ENCODE results near the gene HOMER1. TPM values are rescaled to one million over a fixed set of nuclear protein-coding genes. Genes with fewer than 3 reads are reported as not detected.

Gene HOMER1
- total and polyA plus RNA-seq, 2 donors (not counting 1 experiment from before 2014, with no cell fraction given), result 3.9 to 6.8 TPM

- H3K27me3 ChIP-seq (ENCODE audit: control insufficient read depth, insufficient read depth, low read length), result no peaks in the 10 kb centered on the region
- H3K36me3 ChIP-seq (ENCODE audit: control insufficient read depth, insufficient read depth, low read length), result no peaks in the 10 kb centered on the region
- H4K20me1 ChIP-seq (ENCODE audit: control insufficient read depth, extremely low read depth, insufficient read depth, low read length), result no peaks in the 10 kb centered on the region
- no peak overlapping the region for H3K27ac ChIP-seq (ENCODE audit: insufficient read depth, low read length)
- no peak overlapping the region for H3K4me2 ChIP-seq (ENCODE audit: extremely low read depth, insufficient read depth, low read length)
- H3K9me3 ChIP-seq (ENCODE audit: control insufficient read depth, insufficient read depth, low read depth, low read length), result no peaks in the 10 kb centered on the region
- no peaks in the 10 kb centered on the region for H3K79me2 ChIP-seq (ENCODE audit: control insufficient read depth, insufficient read depth, low read length)
- no peak overlapping the region for H2AFZ ChIP-seq (ENCODE audit: low read length)
- DNase-seq (ENCODE audit: low read depth in 2 of 2), result no peak
- no peaks in the 10 kb centered on the region for H3K4me1 ChIP-seq (ENCODE audit: control insufficient read depth, extremely low read depth, insufficient read depth, low read length)
- no peak overlapping the region for H3K4me3 ChIP-seq (replicated peaks in 1 of 4; ENCODE audit: control extremely low read depth in 1 of 4, insufficient read depth in 1 of 4, low read depth in 3 of 4, low read length in 4 of 4)
- H3K9ac ChIP-seq (ENCODE audit: insufficient read depth, low read length), result no peak overlapping the region
- no peak for TF ChIP-seq CTCF (conservative IDR thresholded peaks at IDR 0.05 in 1 of 2, IDR thresholded peaks at IDR 0.05 in 1 of 2; ENCODE audit: low read depth in 1 of 2, low read length in 2 of 2)
- no peak for TF ChIP-seq EZH2 (IDR thresholded peaks at IDR 0.05; ENCODE audit: low read length, missing control alignments)
These were observed 114.9 kb downstream of the HOMER1 start for GRCh38 chr5:79399046-79399445.

GRCh38 chr5:79397080-79397479 is 116.9 kb downstream of the HOMER1 start:
- Histone ChIP-seq H3K9ac (ENCODE audit: insufficient read depth, low read length) (no peak overlapping the region), H3K36me3 (ENCODE audit: control insufficient read depth, insufficient read depth, low read length) (no peaks in the 10 kb centered on the region), H3K4me2 (ENCODE audit: extremely low read depth, insufficient read depth, low read length) (no peak overlapping the region), H3K9me3 (ENCODE audit: control insufficient read depth, insufficient read depth, low read depth, low read length) (no peaks in the 10 kb centered on the region), H3K27me3 (ENCODE audit: control insufficient read depth, insufficient read depth, low read length) (no peaks in the 10 kb centered on the region), H3K4me1 (ENCODE audit: control insufficient read depth, extremely low read depth, insufficient read depth, low read length) (no peaks in the 10 kb centered on the region), H4K20me1 (ENCODE audit: control insufficient read depth, extremely low read depth, insufficient read depth, low read length) (no peaks in the 10 kb centered on the region), H2AFZ (ENCODE audit: low read length) (no peak overlapping the region), H3K79me2 (ENCODE audit: control insufficient read depth, insufficient read depth, low read length) (no peaks in the 10 kb centered on the region), H3K27ac (ENCODE audit: insufficient read depth, low read length) (no peak overlapping the region), H3K4me3 (replicated peaks in 1 of 4; ENCODE audit: control extremely low read depth in 1 of 4, insufficient read depth in 1 of 4, low read depth in 3 of 4, low read length in 4 of 4) (no peak overlapping the region)
- no peak for DNase-seq (ENCODE audit: low read depth in 2 of 2)
- TF ChIP-seq CTCF (conservative IDR thresholded peaks at IDR 0.05 in 1 of 2, IDR thresholded peaks at IDR 0.05 in 1 of 2; ENCODE audit: low read depth in 1 of 2, low read length in 2 of 2) (no peak), EZH2 (IDR thresholded peaks at IDR 0.05; ENCODE audit: low read length, missing control alignments) (no peak)

GRCh38 chr5:79396265-79396664 is 117.7 kb downstream of the HOMER1 start:
- Histone ChIP-seq H3K4me3 (replicated peaks in 1 of 4; ENCODE audit: control extremely low read depth in 1 of 4, insufficient read depth in 1 of 4, low read depth in 3 of 4, low read length in 4 of 4) (no peak overlapping the region), H3K79me2 (ENCODE audit: control insufficient read depth, insufficient read depth, low read length) (no peaks in the 10 kb centered on the region), H3K9me3 (ENCODE audit: control insufficient read depth, insufficient read depth, low read depth, low read length) (no peaks in the 10 kb centered on the region), H3K27ac (ENCODE audit: insufficient read depth, low read length) (no peak overlapping the region), H3K4me2 (ENCODE audit: extremely low read depth, insufficient read depth, low read length) (no peak overlapping the region), H3K4me1 (ENCODE audit: control insufficient read depth, extremely low read depth, insufficient read depth, low read length) (no peaks in the 10 kb centered on the region), H3K36me3 (ENCODE audit: control insufficient read depth, insufficient read depth, low read length) (no peaks in the 10 kb centered on the region), H3K9ac (ENCODE audit: insufficient read depth, low read length) (no peak overlapping the region), H4K20me1 (ENCODE audit: control insufficient read depth, extremely low read depth, insufficient read depth, low read length) (no peaks in the 10 kb centered on the region), H3K27me3 (ENCODE audit: control insufficient read depth, insufficient read depth, low read length) (no peaks in the 10 kb centered on the region), H2AFZ (ENCODE audit: low read length) (no peak overlapping the region)
- TF ChIP-seq CTCF (conservative IDR thresholded peaks at IDR 0.05 in 1 of 2, IDR thresholded peaks at IDR 0.05 in 1 of 2; ENCODE audit: low read depth in 1 of 2, low read length in 2 of 2) (no peak), EZH2 (IDR thresholded peaks at IDR 0.05; ENCODE audit: low read length, missing control alignments) (no peak)
- DNase-seq (ENCODE audit: low read depth in 2 of 2), result peak; percentile 5 to 45
